Kidney (tissue), 14 donors: ENCODE measurements around the gene SEH1L. TPM values are rescaled to one million over a fixed set of nuclear protein-coding genes. Genes with fewer than 3 reads are reported as not detected.

ENCODE experiments used
- DNase-seq, 5 donors: peaks; one replicate each; pipeline ENCODE4 v3.0.0-alpha.2; 2013 to 2020
- FAIRE-seq: peaks from 2 replicates; lab custom pipeline; 2012; peaks lifted over from hg19 to GRCh38; lab: Jason Lieb, UNC
- H3K27ac ChIP-seq, 2 donors: one replicate each; pipeline ENCODE4 v1.7.0; 2013; ENCODE audit warnings: low read depth in 2 of 2, low read length in 2 of 2, inconsistent platforms in 1 of 2
- H3K27me3 ChIP-seq: one replicate; pipeline ENCODE4 v1.7.1; 2013; ENCODE audit warnings: low read length, inconsistent platforms; ENCODE audit not compliant: control insufficient read depth, insufficient read depth
- H3K36me3 ChIP-seq, 3 donors: one replicate each; pipeline versions ENCODE4 v1.7.0 to v1.7.1; 2013; ENCODE audit warnings: low read length in 3 of 3, control low read depth in 1 of 3, inconsistent platforms in 1 of 3; ENCODE audit not compliant: insufficient read depth in 3 of 3, control insufficient read depth in 2 of 3
- H3K4me1 ChIP-seq, 3 donors: one replicate each; pipeline versions ENCODE4 v1.7.0 to v1.7.1; 2013; ENCODE audit warnings: low read length in 3 of 3, inconsistent platforms in 1 of 3, low read depth in 1 of 3; ENCODE audit not compliant: control insufficient read depth in 2 of 3, insufficient read depth in 2 of 3
- H3K4me3 ChIP-seq, 3 donors: one replicate each; pipeline versions ENCODE4 v1.7.0 to v1.8.1; 2013; ENCODE audit warnings: low read length in 3 of 3, control low read depth in 1 of 3, inconsistent platforms in 1 of 3
- H3K9ac ChIP-seq, 3 donors: one replicate each; pipeline versions ENCODE4 v1.7.0 to v1.7.1; 2013; ENCODE audit warnings: low read length in 3 of 3, control low read depth in 1 of 3, inconsistent platforms in 1 of 3
- H3K9me3 ChIP-seq, 3 donors: one replicate each; pipeline versions ENCODE4 v1.7.0 to v1.7.1; 2013; ENCODE audit warnings: low read length in 3 of 3, control low read depth in 1 of 3, inconsistent platforms in 1 of 3; ENCODE audit not compliant: control insufficient read depth in 2 of 3, insufficient read depth in 1 of 3
- CTCF ChIP-seq: IDR thresholded peaks from 3 replicates; pipeline ENCODE4 v1.5.1; 2012; ENCODE audit warnings: mild to moderate bottlenecking, moderate library complexity, borderline replicate concordance; ENCODE audit not compliant: insufficient read depth; ENCODE audit errors: extremely low read depth
- intact Hi-C: fragments of 100-400 bp; cut with DNase I; formaldehyde crosslinking; loops from one replicate; pipeline ENCODE4 v1.11.1; 2022
- polyA plus RNA-seq: library from polyadenylated mRNA; stranded (reverse); fragments of 350-450 nt; fragmentation: Illumina TruSeq; extraction: RNeasy Lipid Tissue Mini Kit (QIAGEN cat#74804); gene quantifications from one replicate; pipeline ENCODE4 v1.2.3, GENCODE V29; 2014; ENCODE audit warnings: low read depth, low replicate concordance; ENCODE audit not compliant: insufficient read depth
- total RNA-seq: library from RNA; stranded (reverse); fragmentation: NEBNext Ultra II Directional; extraction: Animal tissue kit (Norgen Biotek cat#: 25700); gene quantifications from one replicate; pipeline ENCODE4 v1.2.1, GENCODE V29; 2021
- donor health status: control.
- donor health status: control.
- donor health status: control.
- donor health status: control.
- donor health status: control.
- donor health status: DM: yes; HTN: yes; CAD: no.
- donor health status: Normal renal cell carcinoma (clear cell type).

SEH1L gene
- total and polyA plus RNA-seq, 2 donors from 2014 or later, result 15.8 to 43.3 TPM

- peaks cover 0 to 23% (median 12%) of the 10 kb centered on the region in 3 donors for H3K36me3 ChIP-seq
- no peaks in the 10 kb centered on the region for H3K4me1 ChIP-seq
- no peak overlapping the region for H3K4me3 ChIP-seq
- TF ChIP-seq CTCF, result no peak
- no peaks in the 10 kb centered on the region for H3K27me3 ChIP-seq
- H3K27ac ChIP-seq, result no peak overlapping the region
- no peaks in the 10 kb centered on the region for H3K9me3 ChIP-seq
- FAIRE-seq (no peak), DNase-seq (no peak)
- H3K9ac ChIP-seq, result no peak overlapping the region
- intact Hi-C loops, result no loop called here
Measured at GRCh38 chr18:13004396-13004795, 56.6 kb downstream of the SEH1L start.

GRCh38 chr18:13005289-13005688 lies 57.5 kb downstream of the SEH1L start:
- H3K9ac ChIP-seq, result no peak overlapping the region
- H3K4me1 ChIP-seq, result no peaks in the 10 kb centered on the region
- no peaks in the 10 kb centered on the region for H3K27me3 ChIP-seq
- H3K9me3 ChIP-seq, result no peaks in the 10 kb centered on the region
- H3K36me3 ChIP-seq, result peaks cover 0 to 20% (median 10%) of the 10 kb centered on the region in 3 donors
- FAIRE-seq, result no peak
- no peak for TF ChIP-seq CTCF
- DNase-seq, result no peak
- intact Hi-C loops, result no loop called here
- no peak overlapping the region for H3K4me3 ChIP-seq
- no peak overlapping the region for H3K27ac ChIP-seq

GRCh38 chr18:13006531-13007247 lies 58.9 kb downstream of the SEH1L start:
- H3K9me3 ChIP-seq, result no peaks in the 10 kb centered on the region
- DNase-seq (no peak), FAIRE-seq (no peak)
- no peaks in the 10 kb centered on the region for H3K27me3 ChIP-seq
- no peak overlapping the region for H3K4me3 ChIP-seq
- no peak for TF ChIP-seq CTCF
- no peaks in the 10 kb centered on the region for H3K4me1 ChIP-seq
- H3K27ac ChIP-seq, result no peak overlapping the region
- intact Hi-C loops, result no loop called here
- no peak overlapping the region for H3K9ac ChIP-seq
- H3K36me3 ChIP-seq, result peaks cover 0 to 13% (median 7%) of the 10 kb centered on the region in 3 donors

- no peak for DNase-seq
- TF ChIP-seq CTCF, result no peak
- Histone ChIP-seq H3K36me3 (peaks cover 0 to 16% (median 7%) of the 10 kb centered on the region in 3 donors), H3K4me3 (no peak overlapping the region), H3K4me1 (no peaks in the 10 kb centered on the region), H3K27me3 (no peaks in the 10 kb centered on the region), H3K9me3 (no peaks in the 10 kb centered on the region), H3K27ac (no peak overlapping the region), H3K9ac (no peak overlapping the region)
- intact Hi-C loops, result no loop called here
- no peak for FAIRE-seq
Measured at GRCh38 chr18:13007248-13007560, 59.4 kb downstream of the SEH1L start.
